HepG2 (cell line): ENCODE data around the gene MS4A18. TPM values are rescaled to one million over a fixed set of nuclear protein-coding genes. Genes with fewer than 3 reads are reported as not detected.

ENCODE experiments used
- ATAC-seq: fragments of 200-7000 bp; cut with Tn5 transposase; 3 replicates; pipeline ENCODE4 v1.9.1; 2020; ENCODE audit warnings: mild to moderate bottlenecking, moderate library complexity
- BruUV-seq: library from RNA; stranded (reverse); fragments of 400-500 nt; replicated peaks from 2 replicates; lab custom pipeline; 2021; lab: Mats Ljungman, UMichigan
- CTCF ChIA-PET: fragments of 300-600 bp; formaldehyde crosslinking; extraction: SDS; loops from one replicate; lab custom pipeline; 2021; ENCODE audit warnings: low total read pairs, inconsistent platforms, low intra/inter-chr PET ratio; lab: Yijun Ruan, JAX
- POLR2A ChIA-PET: fragments of 350-600 bp; sonication (Branson Sonifier 250); formaldehyde crosslinking; loops from one replicate; lab custom pipeline; 2020; ENCODE audit warnings: antibody characterized with exemption, inconsistent platforms; lab: Yijun Ruan, JAX
- DNase-seq: peaks from one replicate; pipeline ENCODE4 v3.0.0-alpha.2; 2015; ENCODE audit warnings: low spot score
- FAIRE-seq: peaks from 3 replicates; lab custom pipeline; 2011; peaks lifted over from hg19 to GRCh38; lab: Jason Lieb, UNC
- H2AFZ ChIP-seq: one replicate; pipeline ENCODE4 v1.6.1; 2011; ENCODE audit warnings: low read length, inconsistent platforms
- H3K27ac ChIP-seq: fragments of 300-600 bp; 3 replicates; pipeline ENCODE4 v1.8.0; 2011; ENCODE audit warnings: mixed run types, mild to moderate bottlenecking, mixed read lengths, low read length, inconsistent platforms; ENCODE audit not compliant: insufficient read depth; ENCODE audit errors: extremely low read length
- H3K27me3 ChIP-seq, 2 experiments: fragments of 200-600 bp in 1 of 2; 2 replicates in 1 of 2; 3 replicates in 1 of 2; pipeline versions ENCODE4 v1.6.0 to v1.8.0; 2011; ENCODE audit warnings: low read length in 2 of 2, mild to moderate bottlenecking in 2 of 2, moderate library complexity in 2 of 2, inconsistent platforms in 1 of 2; ENCODE audit not compliant: insufficient read depth in 2 of 2, control insufficient read depth in 1 of 2
- H3K36me3 ChIP-seq, 2 experiments: fragments of 200-600 bp in 1 of 2; replicated peaks in 1 of 2; 2 replicates in 1 of 2; 3 replicates in 1 of 2; pipeline versions ENCODE4 v1.5.1 to v1.8.0; 2011; ENCODE audit warnings: low read length in 2 of 2, inconsistent platforms in 1 of 2; ENCODE audit not compliant: insufficient read depth in 2 of 2, control insufficient read depth in 1 of 2
- H3K4me1 ChIP-seq: 2 replicates; pipeline ENCODE4 v1.5.1; 2012; ENCODE audit warnings: low read length, inconsistent platforms; ENCODE audit not compliant: insufficient read depth
- H3K4me2 ChIP-seq: 2 replicates; pipeline ENCODE4 v1.6.0; 2011; ENCODE audit warnings: low read depth, low read length, inconsistent platforms
- H3K4me3 ChIP-seq, 3 experiments: fragments of 200-600 bp in 1 of 3; sonication (generic), shearing (Covaris generic) in 1 of 3; replicated peaks in 1 of 3; 2 replicates each; pipeline ENCODE4 v1.5.1; 2011 to 2016; ENCODE audit warnings: low read length in 3 of 3, inconsistent platforms in 2 of 3, low read depth in 2 of 3, mild to moderate bottlenecking in 2 of 3, control low read depth in 1 of 3, mixed read lengths in 1 of 3; ENCODE audit not compliant: insufficient read depth in 1 of 3
- H3K79me2 ChIP-seq: one replicate; pipeline ENCODE4 v1.6.1; 2011; ENCODE audit warnings: low read length, inconsistent platforms; ENCODE audit not compliant: insufficient read depth
- H3K9ac ChIP-seq: 2 replicates; pipeline ENCODE4 v1.6.0; 2011; ENCODE audit warnings: mild to moderate bottlenecking, low read depth, low read length, inconsistent platforms; ENCODE audit not compliant: insufficient read depth
- H3K9me3 ChIP-seq: 2 replicates; pipeline ENCODE4 v1.5.1; 2012; ENCODE audit warnings: mild to moderate bottlenecking, low read length
- H4K20me1 ChIP-seq: 2 replicates; pipeline ENCODE4 v1.6.0; 2011; ENCODE audit warnings: inconsistent platforms, mild to moderate bottlenecking, low read length, moderate library complexity; ENCODE audit not compliant: insufficient read depth
- ATF7 ChIP-seq, 2 experiments: fragments of 450-650 bp in 1 of 2; sonication (generic) in 1 of 2; formaldehyde crosslinking in 1 of 2; IDR thresholded peaks; 2 replicates each; pipeline versions ENCODE4 v1.4.0 to v1.6.1; 2016 to 2020; ENCODE audit warnings: antibody characterized with exemption in 1 of 2, mild to moderate bottlenecking in 1 of 2, missing genetic modification reagents in 1 of 2
- FOSL2 ChIP-seq: sonication (generic); formaldehyde crosslinking; IDR thresholded peaks from 2 replicates; pipeline ENCODE4 v1.4.0; 2020; ENCODE audit warnings: missing genetic modification reagents
- HIVEP1 ChIP-seq: sonication (generic); formaldehyde crosslinking; IDR thresholded peaks from 2 replicates; pipeline ENCODE4 v1.4.0; 2020; ENCODE audit warnings: mild to moderate bottlenecking, missing genetic modification reagents
- NCOA1 ChIP-seq: sonication (generic); formaldehyde crosslinking; IDR thresholded peaks from 2 replicates; pipeline ENCODE4 v1.9.0; 2021; ENCODE audit warnings: missing genetic modification reagents
- PAX8 ChIP-seq: sonication (generic); formaldehyde crosslinking; IDR thresholded peaks from 2 replicates; pipeline ENCODE4 v1.8.0; 2022; ENCODE audit warnings: mild to moderate bottlenecking, missing genetic modification reagents, borderline replicate concordance
- TFDP2 ChIP-seq: sonication (generic); formaldehyde crosslinking; IDR thresholded peaks from 2 replicates; pipeline ENCODE4 v1.4.0; 2020; ENCODE audit warnings: missing genetic modification reagents
- ZFP36L1 ChIP-seq: sonication (generic); formaldehyde crosslinking; IDR thresholded peaks from 2 replicates; pipeline ENCODE4 v1.8.0; 2022; ENCODE audit warnings: mild to moderate bottlenecking, missing genetic modification reagents, moderate library complexity
- ZFX ChIP-seq: sonication (generic); formaldehyde crosslinking; IDR thresholded peaks from 2 replicates; pipeline ENCODE4 v1.4.0; 2020; ENCODE audit warnings: mild to moderate bottlenecking, low read depth, missing genetic modification reagents, moderate library complexity
- ZNF136 ChIP-seq: sonication (generic); formaldehyde crosslinking; IDR thresholded peaks from 2 replicates; pipeline ENCODE4 v1.8.1; 2022; ENCODE audit warnings: low read depth, mild to moderate bottlenecking, moderate library complexity, missing genetic modification reagents
- ZNF543 ChIP-seq: sonication (generic); formaldehyde crosslinking; IDR thresholded peaks from 2 replicates; pipeline ENCODE4 v1.4.0; 2020; ENCODE audit warnings: mild to moderate bottlenecking, missing genetic modification reagents
- ZNF546 ChIP-seq: sonication (generic); formaldehyde crosslinking; conservative IDR thresholded peaks from 2 replicates; pipeline ENCODE4 v1.8.1; 2023; ENCODE audit warnings: mild to moderate bottlenecking, missing genetic modification reagents
- WGBS: methylation state at CpG from one replicate; pipeline ENCODE4 v1.1.6; 2017; ENCODE audit warnings: low lambda C conversion rate; 5-methylcytosine and 5-hydroxymethylcytosine counted together
- in situ Hi-C: cut with HindIII; loops from 2 replicates; pipeline ENCODE4 v1.10.0; 2017; ENCODE audit warnings: low pct_unique_long_range_greater_than_20kb; ENCODE audit not compliant: extremely low pct_ligation_motif_present
- intact Hi-C: fragments of 100-400 bp; cut with micrococcal nuclease; formaldehyde crosslinking; loops from one replicate; pipeline ENCODE4 v1.10.0; 2022; ENCODE audit not compliant: unreplicated experiment
- polyA plus RNA-seq, 8 experiments: library from polyadenylated mRNA; depleted of rRNA in 3 of 8; stranded (reverse) in 7 of 8; unstranded in 1 of 8; fragments of >200 nt; fragmentation: Illumina TruSeq in 4 of 8; extraction: Trizol in 4 of 8; gene quantifications; 2 replicates each; pipeline versions ENCODE4 v1.2.1 to v1.2.3, GENCODE V29; 2011 to 2016; ENCODE audit warnings: low read depth in 4 of 8, missing spikeins in 1 of 8, mixed read lengths in 1 of 8; ENCODE audit not compliant: insufficient read depth in 1 of 8
- total RNA-seq, 5 experiments: library from RNA; depleted of rRNA; stranded (reverse); fragments of >200 nt; fragmentation: Illumina TruSeq; extraction: Trizol; gene quantifications; 2 replicates each; pipeline ENCODE4 v1.2.3, GENCODE V29; 2016; ENCODE audit warnings: low read depth in 1 of 5
- TF ChIP-seq, protein P1 (sequence below): sonication (generic); formaldehyde crosslinking; IDR thresholded peaks from 2 replicates; pipeline ENCODE4 v1.5.0; 2020; ENCODE audit warnings: missing genetic modification reagents
- TF ChIP-seq, protein P2 (sequence below): sonication (generic); formaldehyde crosslinking; IDR thresholded peaks from 2 replicates; pipeline ENCODE4 v1.9.0; 2021; ENCODE audit warnings: missing genetic modification reagents, borderline replicate concordance
- TF ChIP-seq, protein P3 (sequence below): sonication (generic); formaldehyde crosslinking; IDR thresholded peaks from 2 replicates; pipeline ENCODE4 v1.4.0; 2020; ENCODE audit warnings: missing genetic modification reagents
- TF ChIP-seq, protein P4 (sequence below): sonication (generic); formaldehyde crosslinking; IDR thresholded peaks from 2 replicates; pipeline ENCODE4 v1.8.0; 2022; ENCODE audit warnings: mild to moderate bottlenecking, missing genetic modification reagents, moderate library complexity
- TF ChIP-seq, protein P5 (sequence below): IDR thresholded peaks from 2 replicates; pipeline ENCODE4 v1.6.1; 2012; ENCODE audit warnings: inconsistent platforms

The MS4A18 gene
- total and polyA plus RNA-seq, 2 of the 13 experiments (the other 11 are each of a cell fraction or from before 2014, with no cell fraction given), result not detected

DNA sequence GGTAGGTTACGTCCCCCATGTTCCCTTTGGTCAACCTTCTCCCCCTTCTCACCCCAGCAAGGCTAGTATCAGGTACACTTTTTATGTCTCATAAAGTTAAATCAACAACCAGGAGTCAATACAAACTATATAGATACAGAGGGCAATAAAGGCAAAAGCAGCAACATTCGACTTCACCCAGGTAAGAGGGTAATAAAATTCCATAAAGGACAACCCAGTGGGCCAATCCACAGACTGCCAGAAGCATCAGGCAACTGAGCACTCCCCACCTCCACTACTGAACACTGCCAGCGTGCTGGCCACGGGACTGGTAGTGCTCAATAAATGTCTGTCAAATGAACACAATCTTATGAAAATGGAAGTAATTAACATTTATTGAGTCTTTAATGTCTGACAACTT lies 5.1 kb upstream of the MS4A18 start:
- Histone ChIP-seq H3K9ac (no peak overlapping the region), H3K4me2 (no peak overlapping the region), H3K9me3 (no peaks in the 10 kb centered on the region), H2AFZ (no peak overlapping the region), H3K4me3 (no peak overlapping the region), H3K27ac (no peak overlapping the region), H3K79me2 (no peaks in the 10 kb centered on the region), H4K20me1 (no peaks in the 10 kb centered on the region), H3K36me3 (no peaks in the 10 kb centered on the region), H3K27me3 (peaks cover 0 to 8% of the 10 kb centered on the region in 2 experiments; a peak in 2 of 5 replicates), H3K4me1 (no peaks in the 10 kb centered on the region)
- intact Hi-C loops (no loop called here), in situ Hi-C loops (no loop called here)
- WGBS, result 8% methylated on average over 4 of the region's 4 CpGs
- DNase-seq (no peak), ATAC-seq (no peak), FAIRE-seq (no peak)
- no TSS peak for BruUV-seq
- POLR2A ChIA-PET, result no interaction called here
- no peak for TF ChIP-seq ZFP36L1 (CRISPR knock-in tag)
- TF ChIP-seq, protein P1, sequence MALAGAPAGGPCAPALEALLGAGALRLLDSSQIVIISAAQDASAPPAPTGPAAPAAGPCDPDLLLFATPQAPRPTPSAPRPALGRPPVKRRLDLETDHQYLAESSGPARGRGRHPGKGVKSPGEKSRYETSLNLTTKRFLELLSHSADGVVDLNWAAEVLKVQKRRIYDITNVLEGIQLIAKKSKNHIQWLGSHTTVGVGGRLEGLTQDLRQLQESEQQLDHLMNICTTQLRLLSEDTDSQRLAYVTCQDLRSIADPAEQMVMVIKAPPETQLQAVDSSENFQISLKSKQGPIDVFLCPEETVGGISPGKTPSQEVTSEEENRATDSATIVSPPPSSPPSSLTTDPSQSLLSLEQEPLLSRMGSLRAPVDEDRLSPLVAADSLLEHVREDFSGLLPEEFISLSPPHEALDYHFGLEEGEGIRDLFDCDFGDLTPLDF (CRISPR knock-in tag), result no peak
- TF ChIP-seq, protein P2, sequence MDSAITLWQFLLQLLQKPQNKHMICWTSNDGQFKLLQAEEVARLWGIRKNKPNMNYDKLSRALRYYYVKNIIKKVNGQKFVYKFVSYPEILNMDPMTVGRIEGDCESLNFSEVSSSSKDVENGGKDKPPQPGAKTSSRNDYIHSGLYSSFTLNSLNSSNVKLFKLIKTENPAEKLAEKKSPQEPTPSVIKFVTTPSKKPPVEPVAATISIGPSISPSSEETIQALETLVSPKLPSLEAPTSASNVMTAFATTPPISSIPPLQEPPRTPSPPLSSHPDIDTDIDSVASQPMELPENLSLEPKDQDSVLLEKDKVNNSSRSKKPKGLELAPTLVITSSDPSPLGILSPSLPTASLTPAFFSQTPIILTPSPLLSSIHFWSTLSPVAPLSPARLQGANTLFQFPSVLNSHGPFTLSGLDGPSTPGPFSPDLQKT, result no peak
- TF ChIP-seq ATF7 (IDR thresholded peaks at IDR 0.05), result no peak
- no peak for TF ChIP-seq ATF7 (CRISPR knock-in tag; IDR thresholded peaks at IDR 0.05)
- no peak for TF ChIP-seq PAX8 (CRISPR knock-in tag)
- TF ChIP-seq HIVEP1, result no peak
- TF ChIP-seq ZFX (CRISPR knock-in tag), result no peak
- TF ChIP-seq ZNF546, result no peak
- TF ChIP-seq, protein P3, sequence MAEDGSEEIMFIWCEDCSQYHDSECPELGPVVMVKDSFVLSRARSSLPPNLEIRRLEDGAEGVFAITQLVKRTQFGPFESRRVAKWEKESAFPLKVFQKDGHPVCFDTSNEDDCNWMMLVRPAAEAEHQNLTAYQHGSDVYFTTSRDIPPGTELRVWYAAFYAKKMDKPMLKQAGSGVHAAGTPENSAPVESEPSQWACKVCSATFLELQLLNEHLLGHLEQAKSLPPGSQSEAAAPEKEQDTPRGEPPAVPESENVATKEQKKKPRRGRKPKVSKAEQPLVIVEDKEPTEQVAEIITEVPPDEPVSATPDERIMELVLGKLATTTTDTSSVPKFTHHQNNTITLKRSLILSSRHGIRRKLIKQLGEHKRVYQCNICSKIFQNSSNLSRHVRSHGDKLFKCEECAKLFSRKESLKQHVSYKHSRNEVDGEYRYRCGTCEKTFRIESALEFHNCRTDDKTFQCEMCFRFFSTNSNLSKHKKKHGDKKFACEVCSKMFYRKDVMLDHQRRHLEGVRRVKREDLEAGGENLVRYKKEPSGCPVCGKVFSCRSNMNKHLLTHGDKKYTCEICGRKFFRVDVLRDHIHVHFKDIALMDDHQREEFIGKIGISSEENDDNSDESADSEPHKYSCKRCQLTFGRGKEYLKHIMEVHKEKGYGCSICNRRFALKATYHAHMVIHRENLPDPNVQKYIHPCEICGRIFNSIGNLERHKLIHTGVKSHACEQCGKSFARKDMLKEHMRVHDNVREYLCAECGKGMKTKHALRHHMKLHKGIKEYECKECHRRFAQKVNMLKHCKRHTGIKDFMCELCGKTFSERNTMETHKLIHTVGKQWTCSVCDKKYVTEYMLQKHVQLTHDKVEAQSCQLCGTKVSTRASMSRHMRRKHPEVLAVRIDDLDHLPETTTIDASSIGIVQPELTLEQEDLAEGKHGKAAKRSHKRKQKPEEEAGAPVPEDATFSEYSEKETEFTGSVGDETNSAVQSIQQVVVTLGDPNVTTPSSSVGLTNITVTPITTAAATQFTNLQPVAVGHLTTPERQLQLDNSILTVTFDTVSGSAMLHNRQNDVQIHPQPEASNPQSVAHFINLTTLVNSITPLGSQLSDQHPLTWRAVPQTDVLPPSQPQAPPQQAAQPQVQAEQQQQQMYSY (CRISPR knock-in tag), result no peak
- TF ChIP-seq, protein P4, sequence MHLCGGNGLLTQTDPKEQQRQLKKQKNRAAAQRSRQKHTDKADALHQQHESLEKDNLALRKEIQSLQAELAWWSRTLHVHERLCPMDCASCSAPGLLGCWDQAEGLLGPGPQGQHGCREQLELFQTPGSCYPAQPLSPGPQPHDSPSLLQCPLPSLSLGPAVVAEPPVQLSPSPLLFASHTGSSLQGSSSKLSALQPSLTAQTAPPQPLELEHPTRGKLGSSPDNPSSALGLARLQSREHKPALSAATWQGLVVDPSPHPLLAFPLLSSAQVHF (CRISPR knock-in tag), result no peak
- TF ChIP-seq ZNF543 (CRISPR knock-in tag), result no peak
- TF ChIP-seq, protein P5, sequence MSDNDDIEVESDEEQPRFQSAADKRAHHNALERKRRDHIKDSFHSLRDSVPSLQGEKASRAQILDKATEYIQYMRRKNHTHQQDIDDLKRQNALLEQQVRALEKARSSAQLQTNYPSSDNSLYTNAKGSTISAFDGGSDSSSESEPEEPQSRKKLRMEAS, result no peak
- no peak for TF ChIP-seq NCOA1 (CRISPR knock-in tag)
- no peak for TF ChIP-seq TFDP2 (CRISPR knock-in tag)
- TF ChIP-seq ZNF136 (CRISPR knock-in tag), result no peak
- TF ChIP-seq FOSL2, result no peak
- CTCF ChIA-PET, result no interaction called here
